SW480 (cell line): ENCODE measurements around the gene PCAT7.
A peak's percentile ranks its signal among the peaks of the same experiment; 100 is the strongest.
"Not testable (repeated sequence)": the region's sequence is repeated elsewhere in the genome, so short reads cannot be mapped to it uniquely, and the experiment has no call there.

Source experiments
- DNase-seq: peaks from one replicate; pipeline ENCODE4 v3.0.0-alpha.2; 2016; ENCODE audit warnings: low spot score

The PCAT7 gene

DNA sequence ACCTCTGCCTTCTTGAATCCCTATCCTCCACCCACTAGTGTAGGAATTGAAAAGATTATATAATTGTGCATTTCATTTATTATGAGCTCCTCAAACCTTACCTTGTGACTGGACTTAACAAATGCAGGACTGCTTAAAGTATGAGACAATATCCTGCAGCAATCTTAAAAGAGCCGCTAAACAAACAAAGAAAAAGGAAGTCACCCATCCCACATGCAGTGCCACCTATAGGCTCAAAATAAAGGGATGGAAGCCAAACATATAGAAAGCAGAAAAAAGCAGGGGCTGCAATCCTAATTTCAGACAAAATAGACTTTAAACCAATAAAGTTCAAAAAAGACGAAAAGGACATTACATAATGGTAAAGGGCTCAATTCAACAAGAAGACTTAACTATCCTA is 8.7 kb downstream of the PCAT7 start:
- no peak for DNase-seq

DNA sequence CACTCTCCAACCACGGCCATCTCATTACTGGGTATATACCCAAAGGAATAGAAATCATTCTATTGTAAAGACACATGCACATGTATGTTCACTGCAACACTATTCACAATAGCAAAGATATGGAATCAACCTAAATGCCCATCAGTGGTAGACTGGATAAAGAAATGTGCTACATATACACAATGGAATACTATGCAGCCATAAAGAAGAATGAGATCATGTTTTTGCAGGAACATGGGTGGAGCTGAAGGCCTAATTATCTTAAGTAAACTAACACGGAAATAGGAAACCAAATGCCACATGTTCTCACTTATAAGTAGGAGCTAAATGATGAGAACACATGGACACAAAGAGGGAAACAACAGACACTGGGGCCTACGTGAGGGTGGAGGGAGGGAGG is 9.4 kb downstream of the PCAT7 start:
- not testable (repeated sequence) for DNase-seq

DNA sequence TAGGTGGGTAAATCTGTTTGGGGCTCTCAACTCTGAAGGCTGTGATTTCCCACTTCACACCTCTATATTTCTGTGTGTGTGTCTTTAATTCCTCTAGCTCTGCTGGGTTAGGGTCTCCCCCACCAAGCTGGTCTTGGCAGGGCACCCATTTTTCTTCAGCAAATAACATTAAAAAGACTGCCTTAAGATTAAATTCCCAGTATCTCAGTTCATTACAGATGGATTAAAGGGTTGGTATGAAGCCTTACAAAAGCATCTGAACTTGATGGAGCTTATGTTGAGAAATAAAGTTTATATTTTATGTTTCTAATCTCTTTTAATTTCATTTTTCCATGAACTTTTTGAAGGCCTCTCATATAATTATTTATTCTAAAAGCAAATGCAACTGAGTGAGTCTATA is 11.7 kb downstream of the PCAT7 start:
- no peak for DNase-seq

DNA sequence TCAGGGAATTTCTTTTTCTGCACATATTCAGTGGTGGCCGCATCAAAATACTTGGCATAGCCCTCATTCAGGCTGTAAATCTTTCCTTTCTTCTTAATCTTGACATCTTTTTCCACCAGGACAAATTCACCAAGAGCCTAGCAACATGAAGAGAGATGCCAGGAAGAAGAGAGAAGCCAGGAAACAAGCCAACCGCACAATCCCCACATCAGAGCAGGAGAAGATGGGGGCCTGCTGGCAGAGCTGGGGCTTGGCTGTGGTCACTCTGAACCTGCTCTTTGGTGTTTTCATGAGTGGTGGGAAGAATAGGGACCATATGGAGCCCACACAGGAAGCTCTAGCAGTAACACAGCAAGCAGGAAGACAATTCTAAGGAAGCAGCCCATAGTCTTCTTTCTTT is 12.4 kb downstream of the PCAT7 start:
- DNase-seq: no peak

DNA sequence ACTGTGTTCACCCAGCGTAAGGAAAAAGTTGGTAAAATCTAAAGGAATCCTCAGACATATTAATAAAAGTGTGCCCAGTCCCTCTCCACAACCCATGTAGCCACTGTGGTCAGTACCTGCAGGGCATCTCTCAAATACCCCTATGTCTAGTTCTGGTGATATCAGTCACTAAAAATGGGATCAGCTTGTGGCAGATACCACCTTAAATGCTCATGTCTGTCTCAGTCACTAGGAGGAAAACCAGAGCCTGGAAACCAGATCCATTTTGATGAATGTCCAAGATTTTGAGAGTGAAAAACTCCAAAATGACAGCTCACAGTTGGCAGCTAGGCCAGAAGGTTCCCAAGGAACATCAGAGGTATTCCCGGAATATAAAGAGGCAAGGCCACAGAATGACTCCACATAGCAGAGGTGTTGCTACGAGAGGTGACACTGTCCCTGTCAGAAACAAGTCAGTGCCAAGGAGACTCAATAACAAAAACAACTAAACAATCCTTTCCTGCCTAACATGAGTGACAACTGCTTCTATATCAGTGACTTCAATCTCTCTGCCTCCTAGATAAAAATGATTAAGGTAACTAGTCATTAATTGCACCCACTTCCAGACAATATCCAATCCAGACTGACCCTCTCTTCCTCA is 13.5 kb downstream of the PCAT7 start:
- no peak for DNase-seq

DNA sequence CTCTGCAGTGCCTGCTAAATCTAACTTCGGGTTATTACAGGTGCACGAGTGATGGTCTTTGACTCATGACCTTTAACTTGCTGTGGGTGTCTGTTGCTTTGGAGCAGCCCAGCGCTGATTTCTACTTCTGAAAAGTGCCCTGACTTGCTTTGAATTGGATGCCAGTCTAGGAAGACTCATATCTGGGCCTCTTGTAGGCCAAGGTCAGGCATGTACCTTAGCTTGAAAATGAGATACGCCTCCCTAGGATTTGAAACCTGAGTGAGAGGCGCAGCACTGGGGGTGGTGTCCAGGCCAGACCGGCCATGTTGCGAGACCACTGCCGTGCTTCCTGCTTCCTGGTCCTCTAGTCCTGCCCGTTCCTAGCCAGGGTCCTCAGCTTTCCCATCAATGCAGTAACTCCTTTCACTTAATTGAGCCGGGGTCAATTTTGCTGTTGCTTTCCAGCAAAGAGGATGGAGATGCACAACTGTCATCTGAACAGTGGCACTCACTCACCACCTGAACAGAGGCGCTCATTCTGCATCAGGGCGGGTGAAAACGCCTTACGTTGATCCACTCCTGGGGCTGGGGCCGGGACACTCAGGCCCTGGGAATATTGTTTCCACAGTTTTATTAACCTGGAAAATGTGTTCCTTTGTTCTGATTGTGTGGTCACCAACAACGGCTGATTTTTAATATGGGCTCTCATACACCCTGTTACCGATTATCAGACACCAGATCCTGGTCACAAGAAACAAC is 14.3 kb downstream of the PCAT7 start:
- DNase-seq: no peak

DNA sequence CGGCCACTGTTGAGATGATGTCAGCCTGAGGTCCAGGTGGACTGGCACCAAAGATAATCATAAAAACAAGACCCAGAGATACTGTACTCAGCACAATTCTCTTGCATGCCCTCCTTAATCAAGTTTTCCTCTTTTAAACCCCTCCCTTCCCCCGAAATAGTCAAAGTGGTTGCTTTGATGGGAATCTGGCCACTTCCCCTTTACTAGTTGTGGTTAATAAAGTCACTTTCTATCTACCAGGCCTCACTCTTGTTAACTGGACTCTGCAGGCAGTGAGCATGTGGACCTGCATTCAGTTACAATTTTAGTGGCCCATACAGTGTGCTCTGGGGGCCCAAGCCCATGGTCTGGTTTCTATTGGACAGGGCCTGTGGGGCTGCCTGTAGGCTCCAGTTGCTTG is 21.2 kb downstream of the PCAT7 start:
- no peak for DNase-seq

DNA sequence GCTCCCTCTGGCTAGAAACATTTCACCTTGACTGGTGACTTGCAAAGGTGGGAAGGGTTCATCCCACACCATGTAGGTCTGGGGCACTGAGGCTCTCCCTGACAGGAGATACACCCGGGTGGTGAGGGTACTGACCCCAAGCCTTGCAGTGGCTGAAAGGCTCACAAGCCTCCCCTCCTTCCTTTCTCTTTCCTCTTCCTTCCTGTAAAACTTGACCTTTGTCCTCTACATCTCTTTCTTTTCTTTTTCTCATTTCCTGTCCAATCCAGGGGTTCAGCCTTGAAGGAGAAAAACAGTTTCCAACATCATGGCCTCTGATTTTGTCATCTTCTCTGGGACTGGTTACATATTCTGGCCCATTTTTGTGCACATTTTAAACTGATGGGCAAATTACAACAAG is 22.2 kb downstream of the PCAT7 start:
- DNase-seq: no peak

DNA sequence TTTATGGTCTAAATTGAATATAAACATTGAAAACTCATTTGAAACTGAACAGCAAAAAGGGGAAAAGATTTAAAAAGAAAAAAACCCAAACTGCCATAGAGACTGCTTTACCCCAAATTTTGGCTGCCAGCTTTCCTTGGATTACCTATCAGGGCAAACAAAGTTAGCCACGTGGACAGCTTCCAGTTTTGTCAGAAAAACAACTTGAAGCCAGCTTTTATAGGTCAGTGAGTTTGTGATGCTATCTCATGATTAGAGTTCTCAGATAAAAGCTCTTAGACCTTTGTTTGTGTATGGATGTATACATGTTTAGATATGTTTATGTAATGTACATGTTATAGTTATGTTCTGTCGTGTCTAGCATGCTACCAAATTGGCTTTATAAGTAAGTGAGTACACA is 22.7 kb downstream of the PCAT7 start:
- no peak for DNase-seq

DNA sequence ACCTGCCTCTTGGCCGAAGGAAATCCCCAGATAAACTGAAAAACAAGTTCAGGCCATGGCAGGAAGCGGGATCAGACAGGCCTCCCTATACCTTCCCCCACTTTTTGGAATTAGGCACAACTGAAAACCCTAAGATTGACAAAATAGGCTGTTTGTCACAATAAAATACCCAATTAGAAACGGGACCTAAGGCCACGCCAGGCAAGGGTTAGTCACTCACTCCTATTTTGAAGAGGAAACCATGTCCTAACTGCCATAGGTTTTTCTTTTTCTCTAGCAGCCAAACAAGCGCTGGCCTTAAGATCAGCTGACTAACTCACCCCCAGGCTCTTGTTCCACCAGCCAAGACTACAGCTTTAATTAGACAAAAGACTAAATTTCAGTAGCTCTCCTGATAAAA is 26.8 kb downstream of the PCAT7 start:
- DNase-seq: no peak

DNA sequence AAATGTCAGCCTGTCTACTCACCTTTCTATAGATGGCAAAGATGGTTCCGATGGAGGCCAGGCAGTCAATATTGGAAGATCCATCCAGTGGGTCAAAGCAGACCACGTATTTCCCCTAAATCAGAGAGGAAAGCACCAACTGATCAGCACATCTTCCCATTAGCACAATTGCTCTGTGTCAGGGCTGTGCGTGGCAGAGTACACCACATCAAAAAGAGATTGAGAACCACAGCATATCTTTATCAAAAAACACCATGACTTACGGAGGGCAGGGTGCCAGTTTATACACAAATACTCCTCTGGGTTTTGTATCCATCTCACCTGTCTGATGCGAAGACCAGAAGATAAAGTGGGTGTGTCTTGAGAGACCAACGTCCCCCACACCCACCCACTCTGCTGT is 29.7 kb downstream of the PCAT7 start:
- DNase-seq: peak; percentile 66

DNA sequence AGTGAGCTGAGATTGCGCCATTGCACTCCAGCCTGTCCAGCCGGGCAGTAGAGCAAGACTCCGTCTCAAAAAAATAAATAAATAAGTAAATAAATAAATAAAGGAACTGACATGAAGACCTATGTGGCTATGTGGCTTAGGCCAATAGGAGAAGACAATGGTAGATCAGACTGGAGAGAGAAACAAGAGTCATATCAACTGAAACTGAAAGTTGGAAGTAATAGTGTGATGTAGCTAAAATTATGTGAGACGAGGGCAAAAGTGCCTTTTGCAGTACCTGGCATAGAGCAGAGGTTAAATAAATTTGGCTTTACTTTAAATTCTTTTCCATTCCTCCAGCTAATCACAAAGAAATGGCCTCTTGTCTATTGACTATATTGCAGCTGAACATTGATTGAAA is 31.4 kb downstream of the PCAT7 start:
- peak; percentile 11 for DNase-seq

DNA sequence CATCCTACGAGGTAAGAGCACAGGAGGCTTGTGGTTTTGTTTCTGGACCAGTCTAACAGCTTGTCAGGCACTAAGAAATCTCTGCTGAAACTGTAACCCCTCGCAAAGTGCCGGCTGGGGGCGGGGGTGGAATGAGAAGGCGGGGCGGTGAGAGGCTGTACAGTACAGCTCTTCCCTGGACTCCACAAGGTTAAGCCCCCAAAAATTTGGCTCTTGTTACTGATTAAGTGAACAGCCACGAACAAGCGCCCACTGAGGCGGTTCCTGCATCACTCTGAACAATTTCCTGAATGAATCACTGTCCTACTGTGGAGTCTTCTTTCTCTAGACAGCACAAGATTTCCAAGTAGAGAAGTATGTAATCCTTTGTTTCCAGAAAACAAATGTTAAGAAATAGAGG is 31.9 kb downstream of the PCAT7 start:
- no peak for DNase-seq

DNA sequence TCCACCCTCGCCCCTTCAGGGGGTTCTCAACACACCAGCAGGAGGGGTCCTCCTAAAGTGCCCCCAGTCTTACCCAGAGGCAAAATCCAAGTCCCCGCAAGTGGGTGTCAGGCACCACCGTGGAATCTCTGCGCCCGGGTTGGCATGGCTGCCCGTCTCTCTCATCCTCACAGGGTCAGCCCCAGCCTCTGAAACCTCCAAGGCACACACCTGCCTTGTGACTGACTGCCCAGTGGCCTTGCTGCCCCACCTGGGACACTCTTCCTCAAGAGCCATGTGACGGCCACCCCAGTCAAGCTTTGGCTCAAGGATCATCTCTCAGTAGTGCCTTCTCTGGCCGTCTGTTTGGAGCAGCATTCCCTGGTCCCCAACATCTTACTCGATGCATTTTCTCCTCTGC is 33.8 kb downstream of the PCAT7 start:
- no peak for DNase-seq

DNA sequence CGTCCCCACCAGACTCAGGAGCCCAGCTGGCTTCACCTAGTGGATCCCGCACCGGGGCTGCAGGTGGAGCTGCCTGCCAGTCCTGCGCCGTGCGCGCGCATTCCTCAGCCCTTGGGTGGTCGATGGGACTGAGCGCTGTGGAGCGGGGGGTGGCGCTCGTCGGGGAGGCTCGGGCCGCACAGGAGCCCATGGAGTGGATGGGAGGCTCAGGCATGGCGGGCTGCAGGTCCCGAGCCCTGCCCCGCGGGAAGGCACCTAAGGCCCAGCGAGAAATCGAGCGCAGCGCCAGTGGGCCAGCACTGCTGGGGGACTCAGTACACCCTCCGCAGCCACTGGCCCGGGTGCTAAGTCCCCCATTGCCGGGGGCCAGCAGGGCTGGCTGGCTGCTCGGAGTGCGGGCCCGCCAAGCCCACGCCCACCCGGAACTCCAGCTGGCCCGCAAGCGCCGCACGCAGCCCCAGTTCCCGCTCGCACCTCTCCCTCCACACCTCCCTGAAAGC is 36.2 kb downstream of the PCAT7 start:
- DNase-seq: not testable (repeated sequence)

DNA sequence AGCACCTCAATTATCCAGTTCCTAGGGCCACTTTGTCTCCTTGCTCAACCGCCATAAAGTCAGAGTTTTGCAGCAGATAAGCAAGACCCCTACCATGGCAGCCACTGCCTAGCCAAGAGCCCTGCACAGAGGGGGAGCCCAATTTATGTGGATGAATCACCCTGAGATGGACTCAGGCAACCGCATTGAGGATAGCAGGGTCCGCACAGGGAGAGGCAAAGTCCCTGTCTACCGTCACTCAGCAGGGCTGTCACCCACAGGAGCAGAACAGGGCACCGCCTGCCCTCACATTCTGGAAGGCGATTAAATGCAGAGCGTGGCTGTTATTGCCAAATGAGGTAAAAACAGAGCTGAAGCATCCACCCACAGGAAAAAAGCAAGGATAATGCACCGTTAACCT is 37.0 kb downstream of the PCAT7 start:
- no peak for DNase-seq

DNA sequence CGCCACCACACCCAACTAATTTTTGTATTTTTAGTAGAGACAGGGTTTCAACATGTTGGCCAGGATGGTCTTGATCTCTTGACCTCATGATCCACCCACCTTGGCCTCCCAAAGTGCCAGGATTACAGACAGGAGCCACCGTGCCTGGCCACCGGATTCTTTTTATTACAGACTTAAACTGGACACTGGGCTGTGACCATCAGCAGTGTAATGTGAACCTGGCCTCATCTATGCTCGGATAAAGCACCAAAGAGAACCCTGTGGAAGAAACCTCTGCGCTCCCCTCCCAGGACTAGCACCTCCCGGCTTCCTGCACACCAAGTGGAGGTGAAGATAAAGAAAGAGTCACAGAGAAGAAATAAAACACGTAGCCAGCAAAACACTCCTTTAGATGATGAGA is 37.8 kb downstream of the PCAT7 start:
- DNase-seq: not testable (repeated sequence)

DNA sequence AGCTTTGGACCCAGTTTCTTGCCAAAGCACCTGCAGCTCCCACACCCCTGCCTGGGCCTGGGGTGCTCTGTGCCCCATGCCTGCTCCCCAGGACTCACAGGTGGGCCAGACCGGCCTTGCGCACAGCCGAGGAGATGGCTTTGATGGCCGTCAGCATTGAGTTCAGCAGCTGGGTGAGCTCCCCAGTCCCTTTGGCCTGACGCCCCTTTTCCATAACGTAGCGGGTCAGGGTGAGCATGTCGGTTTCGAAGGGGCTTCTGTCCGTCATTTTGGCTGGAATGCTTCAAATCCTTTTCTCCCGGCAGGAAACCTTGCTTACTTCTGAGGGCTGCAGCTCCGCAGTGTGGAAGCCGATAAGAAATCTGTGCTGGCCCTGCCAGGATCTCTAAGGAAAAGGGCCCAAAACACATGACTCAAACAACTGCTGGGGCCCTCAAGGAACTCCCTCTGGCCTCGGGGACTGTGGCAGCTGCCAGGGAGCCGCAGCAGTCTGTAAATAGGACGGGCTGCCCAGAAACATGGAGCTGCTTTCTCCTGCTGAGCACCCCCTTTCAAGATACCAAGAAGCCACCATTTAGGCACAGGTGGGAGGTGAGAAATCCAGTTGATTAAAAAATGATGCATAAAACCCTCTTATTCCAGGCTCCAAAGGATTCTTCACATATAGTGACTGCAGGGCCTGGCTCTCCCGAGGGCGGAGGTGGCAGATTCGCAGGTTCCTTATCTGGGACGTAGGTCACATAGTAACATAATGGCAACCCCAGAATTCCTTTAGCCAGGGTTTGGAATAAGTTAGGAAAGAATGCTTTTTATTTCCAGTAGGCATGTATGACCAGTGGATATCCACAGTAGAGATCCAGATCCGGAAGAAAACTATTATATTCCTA is 38.8 kb downstream of the PCAT7 start, which contains the start of gene FBP2:
TSS of gene FBP2 (minus strand) at position 366 of the 887 bp plus-strand sequence. CDS start at position 268, 98 bp downstream.
- no peak for DNase-seq

DNA sequence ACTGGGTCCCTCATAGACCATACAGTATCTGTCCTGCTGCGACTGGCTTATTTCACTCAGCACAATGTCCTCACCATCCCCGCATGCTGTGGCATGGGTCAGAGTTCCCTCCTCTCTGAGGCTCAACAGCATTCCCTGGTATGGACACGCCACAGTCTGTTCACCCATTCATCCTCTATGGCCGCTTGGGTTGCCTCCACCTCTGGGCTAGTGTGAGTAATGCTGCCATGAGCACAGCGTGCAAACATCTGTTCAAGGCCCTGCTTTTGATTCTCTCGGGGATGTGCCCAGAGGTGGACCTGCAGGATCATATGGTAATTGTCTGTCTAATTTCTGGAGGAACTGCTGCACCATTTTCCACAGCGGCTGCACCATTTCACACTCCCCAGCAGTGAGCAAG is 44.2 kb downstream of the PCAT7 start:
- DNase-seq: no peak

DNA sequence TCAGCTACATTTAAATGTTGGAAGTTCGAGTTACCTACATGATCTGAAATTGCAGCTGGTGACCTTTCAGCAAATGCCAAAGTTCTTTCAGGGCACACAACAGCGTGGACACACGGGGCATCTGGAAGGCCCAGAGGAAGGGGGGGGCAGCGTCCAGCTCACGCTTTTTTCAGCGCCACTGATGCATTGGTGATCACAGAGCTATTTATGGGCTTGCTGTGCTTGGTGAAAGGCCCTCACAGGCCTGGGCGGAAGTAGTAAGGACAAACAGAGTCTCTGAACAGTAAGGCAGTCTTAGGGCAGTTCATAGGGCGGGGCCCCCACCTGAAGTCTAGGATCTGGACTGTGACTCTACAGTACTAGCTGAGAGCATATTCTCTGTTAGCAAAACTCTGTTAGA is 45.4 kb downstream of the PCAT7 start:
- no peak for DNase-seq

DNA sequence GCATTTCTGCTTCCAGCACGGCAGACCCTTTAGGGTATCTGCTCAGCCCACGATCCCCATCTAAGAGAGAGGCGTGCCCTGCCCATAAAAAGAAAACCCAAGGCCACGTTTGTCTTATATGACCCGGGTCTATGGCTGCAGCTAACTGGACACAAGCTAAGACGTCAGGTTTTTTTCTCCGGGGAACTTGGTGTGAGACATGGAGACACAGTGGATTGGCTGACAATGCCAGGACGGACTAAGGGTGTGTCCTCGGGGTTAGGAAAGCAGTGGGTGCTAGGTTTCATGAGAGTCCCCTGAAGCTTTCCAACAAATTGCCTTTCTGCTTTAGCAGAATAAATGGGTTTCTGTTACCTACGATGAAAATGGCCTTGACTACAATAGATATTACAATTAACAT is 45.8 kb downstream of the PCAT7 start:
- DNase-seq: no peak

DNA sequence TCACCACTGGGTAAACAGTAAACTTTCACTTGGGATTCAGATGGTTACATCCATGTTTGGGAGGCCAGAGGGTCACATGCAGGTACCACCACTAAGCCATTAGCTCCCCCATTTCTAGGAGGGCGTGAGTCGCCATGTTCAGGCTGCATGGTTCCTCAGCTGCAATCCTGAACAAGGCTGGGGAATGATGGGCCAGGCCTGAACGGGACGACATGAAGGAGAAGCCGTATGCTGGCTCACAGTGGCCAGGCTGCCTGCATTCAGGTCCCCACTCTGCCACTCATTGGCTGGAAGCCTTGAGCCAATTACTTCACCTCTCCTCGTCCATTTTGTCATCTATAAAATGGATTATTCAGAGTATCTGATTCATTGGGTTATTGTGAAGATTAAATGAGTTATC is 47.8 kb downstream of the PCAT7 start:
- DNase-seq: no peak
